Measurements from ENCODE around the gene CDKAL1.
"Not testable (repeated sequence)": the region's sequence is repeated elsewhere in the genome, so short reads cannot be mapped to it uniquely, and the experiment has no call there.

The CDKAL1 gene

GRCh38 chr6:20633566-20634340, 99.5 kb downstream of the CDKAL1 start:
- no peak for DNase-seq (ENCODE audit: low read depth in 2 of 3, low spot score in 1 of 3)

- no peak for DNase-seq (ENCODE audit: low read depth in 2 of 3, low spot score in 1 of 3)
Measured at GRCh38 chr6:20639161-20639560, 104.9 kb downstream of the CDKAL1 start.

GRCh38 chr6:20640181-20640580, 105.9 kb downstream of the CDKAL1 start:
- DNase-seq (ENCODE audit: low read depth in 2 of 3, low spot score in 1 of 3), result no peak

GRCh38 chr6:20642441-20642840, 108.2 kb downstream of the CDKAL1 start:
- DNase-seq (ENCODE audit: low read depth in 2 of 3, low spot score in 1 of 3), result no peak

GRCh38 chr6:20644667-20645370, 110.6 kb downstream of the CDKAL1 start:
- no peak for DNase-seq (ENCODE audit: low read depth in 2 of 3, low spot score in 1 of 3)

- not testable (repeated sequence) for DNase-seq (ENCODE audit: low read depth in 2 of 3, low spot score in 1 of 3)
Measured at GRCh38 chr6:20645572-20645971, 111.3 kb downstream of the CDKAL1 start.

- DNase-seq (ENCODE audit: low read depth in 2 of 3, low spot score in 1 of 3), result no peak
Measured at GRCh38 chr6:20647585-20647984, 113.3 kb downstream of the CDKAL1 start.

- DNase-seq (ENCODE audit: low read depth in 2 of 3, low spot score in 1 of 3), result not testable (repeated sequence)
Measured at GRCh38 chr6:20649696-20650470, 115.6 kb downstream of the CDKAL1 start.

- DNase-seq (ENCODE audit: low read depth in 2 of 3, low spot score in 1 of 3), result no peak
Measured at GRCh38 chr6:20652299-20653084, 118.2 kb downstream of the CDKAL1 start.

GRCh38 chr6:20653085-20653479, 118.8 kb downstream of the CDKAL1 start:
- no peak for DNase-seq (ENCODE audit: low read depth in 2 of 3, low spot score in 1 of 3)

- no peak for DNase-seq (ENCODE audit: low read depth in 2 of 3, low spot score in 1 of 3)
Measured at GRCh38 chr6:20655317-20655716, 121.1 kb downstream of the CDKAL1 start.

GRCh38 chr6:20657274-20657800, 123.1 kb downstream of the CDKAL1 start:
- no peak for DNase-seq (ENCODE audit: low read depth in 2 of 3, low spot score in 1 of 3)

GRCh38 chr6:20658053-20658452, 123.8 kb downstream of the CDKAL1 start:
- no peak for DNase-seq (ENCODE audit: low read depth in 2 of 3, low spot score in 1 of 3)

- DNase-seq (ENCODE audit: low read depth in 2 of 3, low spot score in 1 of 3), result no peak
Measured at GRCh38 chr6:20658516-20658915, 124.3 kb downstream of the CDKAL1 start.

- DNase-seq (ENCODE audit: low read depth in 2 of 3, low spot score in 1 of 3), result no peak
Measured at GRCh38 chr6:20660534-20660933, 126.3 kb downstream of the CDKAL1 start.

GRCh38 chr6:20661721-20662120, 127.5 kb downstream of the CDKAL1 start:
- no peak for DNase-seq (ENCODE audit: low read depth in 2 of 3, low spot score in 1 of 3)

- DNase-seq (ENCODE audit: low read depth in 2 of 3, low spot score in 1 of 3), result no peak
Measured at GRCh38 chr6:20664250-20664649, 130.0 kb downstream of the CDKAL1 start.

GRCh38 chr6:20665290-20665689, 131.0 kb downstream of the CDKAL1 start:
- no peak for DNase-seq (ENCODE audit: low read depth in 2 of 3, low spot score in 1 of 3)

GRCh38 chr6:20669571-20670314, 135.5 kb downstream of the CDKAL1 start:
- no peak for DNase-seq (ENCODE audit: low read depth in 2 of 3, low spot score in 1 of 3)

- DNase-seq (ENCODE audit: low read depth in 2 of 3, low spot score in 1 of 3), result no peak
Measured at GRCh38 chr6:20670750-20671149, 136.5 kb downstream of the CDKAL1 start.
